GF-D8 (cell line): ENCODE measurements around the gene URI1.

Experiments used
- DNase-seq: peaks from one replicate; lab custom pipeline; 2025; lab: John Stamatoyannopoulos, UW

Gene URI1

DNA sequence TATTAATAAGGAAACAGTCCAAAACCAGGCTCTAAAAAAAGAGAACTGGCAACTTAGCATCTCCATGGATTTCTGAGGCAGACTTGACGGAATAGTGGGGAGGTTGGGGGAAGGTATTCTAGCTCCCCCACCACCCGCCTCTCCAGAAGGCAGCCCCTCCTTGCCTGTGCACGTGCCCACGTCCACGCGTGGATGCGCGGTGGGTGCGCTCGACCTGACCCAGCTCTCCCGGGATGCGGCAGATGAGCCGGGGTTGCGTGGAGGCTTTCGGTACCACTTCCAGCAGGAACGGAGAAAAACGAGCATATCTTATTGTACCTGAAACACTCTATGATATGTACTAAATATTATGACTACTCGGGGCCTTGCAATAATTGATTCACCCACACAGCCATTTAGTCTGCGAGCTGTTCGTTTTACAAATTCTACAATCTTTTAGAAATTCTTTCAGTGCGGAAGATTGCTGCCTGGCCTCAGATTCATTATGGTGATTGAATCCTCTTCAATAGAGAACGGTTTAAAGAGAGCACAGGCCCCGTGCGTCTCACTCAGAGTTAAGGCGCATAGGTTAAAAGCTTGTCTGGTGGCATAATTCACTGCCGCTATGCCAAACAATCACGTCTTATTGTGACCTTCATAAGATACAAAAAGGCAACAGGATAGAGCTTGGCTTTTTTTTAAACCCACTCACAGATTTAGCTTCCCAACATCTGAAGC is 117.9 kb downstream of the URI1 start:
- no peak for DNase-seq

DNA sequence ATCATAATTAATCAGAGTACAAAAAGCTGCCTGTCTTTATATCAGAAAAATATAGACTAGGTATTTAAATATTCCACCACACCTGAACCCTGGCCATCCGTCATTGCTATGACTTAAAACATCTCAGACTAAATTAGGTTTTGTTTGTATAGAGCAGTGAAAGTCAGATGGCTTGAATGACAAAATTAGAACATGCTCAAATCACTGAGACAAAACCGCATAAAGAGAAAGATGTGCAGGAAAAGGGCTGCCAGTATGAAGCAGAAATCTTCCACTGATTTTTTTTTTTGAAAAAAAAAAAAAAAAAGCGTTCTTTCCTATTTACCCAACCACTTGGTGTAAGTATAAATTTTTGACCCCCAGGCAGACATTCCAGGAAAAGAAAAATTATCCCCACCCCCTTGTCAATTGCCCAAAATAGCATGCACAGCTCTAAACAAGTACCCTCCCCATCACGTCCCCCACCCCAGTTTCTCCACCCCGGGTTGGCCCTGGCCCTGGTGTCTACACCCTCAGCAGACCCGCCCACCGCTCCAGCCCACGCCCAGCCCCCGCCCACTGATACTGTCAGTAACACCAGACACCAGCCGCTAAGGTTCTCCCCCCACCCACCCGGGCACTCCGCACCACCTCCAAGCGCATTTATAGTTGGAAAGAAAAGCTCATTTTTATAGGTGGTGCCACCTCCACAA is 118.6 kb downstream of the URI1 start:
- no peak for DNase-seq

DNA sequence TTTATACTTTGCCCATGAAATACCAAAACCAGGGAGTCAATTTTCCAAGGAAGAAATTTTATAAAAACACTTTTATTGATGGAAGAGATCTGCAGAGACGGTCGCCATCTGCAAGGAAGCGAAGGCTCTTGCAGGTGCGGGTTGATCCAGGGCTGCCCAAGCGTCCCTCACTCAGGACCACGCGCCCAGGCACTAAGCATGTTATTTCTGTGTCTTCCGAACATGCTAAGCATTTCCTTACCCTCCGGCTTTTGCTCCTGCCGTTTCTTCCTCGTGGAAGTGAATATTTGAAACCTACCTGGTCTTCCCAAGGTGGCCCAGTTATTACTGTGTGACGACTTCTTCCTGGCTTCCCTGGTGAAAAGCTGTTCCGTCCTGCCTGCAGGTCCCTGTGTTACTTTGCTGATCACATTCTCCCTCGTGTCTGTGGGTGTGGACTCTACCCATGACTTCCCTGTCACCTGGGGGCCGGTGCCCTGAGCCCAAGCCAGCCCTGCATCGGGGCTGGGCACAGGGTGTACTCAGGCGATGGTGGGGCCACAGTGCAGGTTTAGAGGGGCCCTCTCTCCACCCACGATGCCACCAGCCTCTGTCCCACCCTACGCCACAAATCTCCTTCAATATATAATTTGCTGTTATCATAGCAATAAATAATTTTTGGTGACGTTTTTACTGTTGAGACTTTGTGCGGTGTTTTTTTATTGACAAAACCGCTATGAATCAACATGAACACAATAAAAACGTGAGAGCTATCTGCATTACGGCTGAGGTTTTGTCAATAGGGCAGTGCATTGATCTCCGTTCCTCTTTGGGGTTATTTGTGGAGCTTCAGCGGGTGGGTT is 119.4 kb downstream of the URI1 start:
- DNase-seq = no peak

DNA sequence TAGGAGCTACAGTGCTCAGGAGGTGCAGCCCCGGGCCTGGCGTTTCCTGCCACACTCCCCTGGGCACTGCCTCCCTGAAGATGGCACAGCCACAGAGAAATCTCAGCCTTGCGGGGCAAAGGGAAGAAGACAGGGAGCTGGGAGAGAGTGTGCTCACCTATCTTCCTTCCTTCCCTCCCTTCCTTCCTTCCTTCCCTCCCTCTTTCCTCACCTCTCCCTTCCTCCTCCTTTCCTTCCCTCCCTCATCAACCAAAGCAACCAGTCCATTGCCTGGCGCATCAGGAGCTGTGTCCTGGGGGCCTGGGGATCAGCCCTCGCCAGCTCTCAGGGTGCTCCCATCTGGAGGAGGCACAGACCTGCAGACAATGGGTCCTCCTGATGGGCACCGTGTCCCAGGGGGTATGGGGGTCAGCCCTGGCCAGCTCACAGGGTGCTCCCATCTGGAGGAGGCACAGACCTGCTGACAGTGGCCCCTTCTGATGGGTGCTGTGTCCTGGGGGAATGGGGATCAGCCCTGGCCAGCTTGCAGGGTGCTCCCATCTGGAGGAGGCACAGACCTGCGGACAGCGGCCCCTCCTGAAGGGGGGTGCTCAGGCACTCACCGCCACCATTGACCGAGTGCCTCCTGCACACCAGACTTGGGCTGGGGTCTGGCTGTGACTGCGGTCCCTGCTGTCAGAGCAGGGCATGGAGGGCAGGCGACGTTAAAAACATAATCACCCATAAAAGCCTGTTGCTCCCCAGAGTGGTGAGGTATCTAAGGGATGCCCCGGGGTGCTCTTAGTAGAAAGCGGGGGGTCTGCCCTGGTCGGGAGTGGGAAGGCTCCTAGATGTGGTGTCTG is 120.2 kb downstream of the URI1 start:
- no peak for DNase-seq

DNA sequence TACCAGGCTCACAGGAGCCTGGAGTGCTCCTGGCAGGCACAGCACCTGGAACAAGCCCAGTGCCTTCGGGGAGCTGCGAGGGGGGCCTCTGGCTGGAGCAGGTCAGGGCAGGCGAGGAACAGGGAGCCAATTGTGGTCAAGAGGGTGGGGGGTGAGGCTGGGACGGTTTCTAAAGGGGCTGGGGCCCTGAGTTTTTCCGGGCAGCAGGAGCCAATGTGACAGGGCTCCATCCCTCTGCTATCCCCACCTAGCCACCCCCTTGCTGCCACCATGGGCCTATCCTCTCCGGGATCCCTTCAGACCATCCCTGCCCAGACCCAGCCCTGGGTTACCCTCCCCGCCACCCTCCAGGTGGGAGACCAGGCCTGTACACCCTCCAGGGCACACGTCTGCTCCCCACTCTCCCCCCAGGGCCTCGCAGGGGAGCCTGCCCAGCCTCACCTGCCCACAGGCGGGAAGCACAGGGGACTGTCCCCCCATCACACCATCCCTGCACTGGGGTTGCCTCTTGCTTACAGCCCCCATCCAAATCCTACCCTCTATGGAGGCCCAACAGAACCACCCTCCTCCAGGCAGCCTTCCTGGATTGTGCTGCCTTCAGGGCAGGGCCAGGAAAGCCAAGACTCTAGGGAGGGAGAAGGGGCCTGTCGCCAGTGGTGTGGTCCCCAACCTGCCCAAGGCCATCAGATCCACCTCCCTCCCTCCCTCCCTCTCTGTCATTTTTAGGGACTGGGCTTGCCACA is 121.0 kb downstream of the URI1 start:
- DNase-seq = no peak

DNA sequence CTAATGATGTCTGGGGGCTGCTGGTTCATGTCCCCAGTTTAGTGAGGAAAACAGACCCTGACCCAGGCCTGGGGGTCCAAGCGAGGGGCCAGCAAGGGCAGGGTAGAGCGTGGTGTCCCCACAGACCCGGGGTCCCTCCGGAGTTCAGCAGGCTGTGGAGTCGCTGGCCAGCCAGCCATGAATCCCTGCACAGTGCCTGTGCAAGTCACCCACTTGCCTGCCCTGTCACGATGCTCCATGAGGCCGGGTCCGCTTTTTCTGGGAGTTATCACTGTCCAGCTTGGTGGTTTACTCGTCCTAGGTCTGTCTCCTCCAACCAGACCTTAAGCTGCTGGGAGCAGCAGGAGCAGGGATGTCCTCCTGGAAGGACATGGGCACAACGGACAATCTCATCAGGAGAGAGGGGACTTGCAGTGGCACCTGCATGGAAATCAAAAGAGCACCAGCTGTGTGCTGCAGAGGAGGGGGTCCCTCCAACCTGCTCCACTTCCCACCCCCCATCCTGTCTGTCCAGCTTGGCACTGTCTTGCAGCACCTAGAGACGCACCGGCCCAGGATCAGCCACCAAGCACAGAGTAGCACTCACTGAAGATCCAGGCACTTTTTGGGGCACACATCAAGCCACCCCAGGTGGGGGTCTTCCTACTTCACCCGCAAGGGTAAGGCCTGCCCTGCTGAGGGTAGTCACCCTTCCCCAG is 121.8 kb downstream of the URI1 start:
- DNase-seq = no peak

DNA sequence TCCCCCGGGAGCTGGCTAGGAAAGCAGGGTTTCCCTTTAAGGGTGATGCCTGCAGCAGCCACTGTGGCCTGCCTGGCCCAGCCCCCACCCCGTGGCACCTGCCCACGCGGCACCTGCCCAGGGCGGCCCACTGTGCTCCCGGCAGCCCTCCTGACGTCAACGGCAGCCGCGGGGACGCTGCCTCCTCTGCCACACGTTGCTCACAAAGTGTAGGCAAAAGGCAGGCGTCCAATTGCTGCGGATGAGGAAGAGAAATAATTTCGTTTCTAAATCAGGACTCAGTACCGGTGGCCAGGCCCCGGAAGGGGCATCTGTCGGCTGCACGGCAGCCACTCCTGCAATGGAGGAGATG is 122.3 kb downstream of the URI1 start:
- DNase-seq = no peak

DNA sequence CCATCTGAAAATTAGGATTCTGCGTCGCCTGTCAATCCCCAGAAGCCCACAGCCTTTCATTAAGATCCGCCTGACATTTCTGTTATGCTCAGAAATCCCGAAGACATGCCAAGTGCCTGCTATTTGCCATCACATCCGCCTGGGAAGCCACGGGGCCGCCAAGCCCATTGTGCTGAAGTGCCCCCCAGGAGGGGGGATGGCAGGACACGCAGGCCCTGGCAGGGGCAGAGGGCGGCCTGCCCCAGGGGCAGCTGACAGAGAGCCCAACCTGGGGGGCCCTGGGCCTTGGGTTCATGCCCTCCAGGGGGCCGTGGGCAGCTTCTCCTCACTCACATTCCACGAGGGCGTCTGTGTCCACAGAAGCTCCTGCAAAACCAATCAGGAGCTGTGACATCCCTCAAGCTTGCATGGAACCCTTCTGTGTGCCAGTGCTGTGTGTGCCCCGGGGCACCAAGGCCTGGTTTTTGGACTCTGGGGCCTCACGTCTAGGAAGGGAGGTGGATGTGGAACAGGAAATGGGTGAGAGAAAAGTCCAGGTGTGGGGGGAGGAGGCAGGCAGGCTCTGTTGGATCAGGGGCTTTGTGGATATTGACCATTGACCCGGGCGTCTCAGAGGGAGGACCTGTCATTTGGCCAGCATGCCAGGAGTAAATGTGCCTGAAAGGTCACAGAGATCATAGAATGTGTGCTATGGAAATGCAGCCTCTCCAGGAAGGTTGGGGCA is 122.9 kb downstream of the URI1 start:
- no peak for DNase-seq

DNA sequence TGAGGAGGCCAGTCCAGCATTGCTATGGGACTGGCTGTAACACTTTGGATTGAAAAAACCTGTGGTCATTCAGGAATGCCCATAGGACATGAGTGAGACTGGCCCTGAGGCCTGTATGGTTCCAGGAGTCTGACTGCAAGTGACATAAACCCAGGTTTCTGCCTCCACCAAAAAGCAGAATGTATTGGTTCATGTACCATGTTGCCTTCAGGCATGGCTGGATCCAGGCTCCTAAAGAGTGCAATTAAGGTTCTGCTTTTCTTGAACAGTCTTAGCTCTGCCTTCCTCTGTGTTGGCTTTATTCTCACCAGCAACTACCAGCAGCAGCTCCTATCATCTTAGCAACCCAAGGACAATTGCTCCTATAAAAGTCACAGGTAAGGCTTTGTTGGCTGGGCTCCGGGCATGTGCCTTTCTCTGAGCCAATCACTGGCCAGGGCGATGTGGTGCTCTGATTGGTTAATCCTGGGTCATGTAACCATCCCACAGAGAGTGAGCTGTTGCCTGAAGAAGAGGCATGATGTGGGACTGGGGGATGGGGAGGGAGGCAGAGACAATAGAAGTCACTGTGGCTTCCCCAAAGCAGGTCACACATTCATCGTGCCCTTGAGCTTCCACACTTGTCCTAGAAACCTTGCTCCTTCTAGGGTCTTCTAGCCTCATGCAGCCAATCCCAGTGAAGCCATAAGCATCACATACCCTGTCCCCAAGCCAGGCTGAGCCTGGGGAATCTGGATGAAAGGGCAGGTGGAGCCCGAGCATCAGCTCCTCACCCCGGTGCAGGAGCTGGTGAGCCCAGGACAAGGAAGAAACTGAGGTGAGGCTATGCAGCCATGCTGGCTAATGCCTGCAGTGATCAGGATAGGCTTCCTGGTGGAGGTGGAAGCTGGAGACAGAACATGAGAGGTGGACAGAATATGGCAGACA is 123.9 kb downstream of the URI1 start:
- DNase-seq = no peak
